Activated T-cell treated with anti-CD3 and anti-CD28 coated beads, Interleukin-2, amount 50 U/mL, for 4 hours (primary cell): Measurements from ENCODE around the gene ZNF146. TPM values are rescaled to one million over a fixed set of nuclear protein-coding genes. Genes with fewer than 3 reads are reported as not detected.
"Not testable (repeated sequence)": the region's sequence is repeated elsewhere in the genome, so short reads cannot be mapped to it uniquely, and the experiment has no call there.

Experiments used
- ATAC-seq, 2 donors: fragments of 200-7000 bp; cut with Tn5 transposase; one replicate each; pipeline ENCODE4 v1.10.0; 2021
- DNase-seq: peaks from one replicate; pipeline ENCODE4 v3.0.0-alpha.2; 2020
- H3K27me3 Mint-ChIP-seq: one replicate; pipeline ENCODE4 v1.8.0; 2021; ENCODE audit warnings: low read depth, mixed read lengths
- H3K36me3 Mint-ChIP-seq: one replicate; pipeline ENCODE4 v1.8.0; 2022; ENCODE audit warnings: mixed read lengths; ENCODE audit not compliant: insufficient read depth
- H3K4me1 Mint-ChIP-seq: one replicate; pipeline ENCODE4 v1.8.0; 2021; ENCODE audit warnings: low read depth, mixed read lengths
- H3K4me3 Mint-ChIP-seq: one replicate; pipeline ENCODE4 v1.8.0; 2021; ENCODE audit warnings: mild to moderate bottlenecking, moderate library complexity, mixed read lengths
- H3K9me3 Mint-ChIP-seq: one replicate; pipeline ENCODE4 v1.8.0; 2021; ENCODE audit warnings: mixed read lengths
- total RNA-seq, 3 donors: library from RNA; stranded (reverse); gene quantifications; one replicate each; pipeline ENCODE4 v1.2.1, GENCODE V29; 2021

The ZNF146 gene
- total RNA-seq, 3 donors from 2014 or later = 98.7 to 102 (median 101) TPM

DNA sequence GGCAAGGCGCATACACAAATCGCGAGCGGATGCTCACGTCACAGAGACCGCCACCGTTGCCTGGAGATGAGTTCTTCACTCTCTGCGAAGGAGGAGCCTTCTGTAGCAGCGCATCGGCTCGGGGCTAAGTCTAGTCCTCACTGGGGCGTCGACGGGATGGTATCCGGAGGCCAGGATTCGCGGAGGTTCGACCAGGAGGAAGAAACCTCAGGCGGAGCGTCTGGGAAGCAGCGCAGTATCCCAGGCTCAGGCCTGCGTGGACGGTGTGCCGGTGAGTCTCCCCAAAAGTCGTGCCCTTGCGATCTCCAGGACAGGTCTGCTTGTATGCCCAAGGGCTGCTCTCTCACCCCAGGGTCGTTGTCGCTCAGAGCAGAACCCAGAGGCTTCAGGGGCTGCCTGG is 40.4 kb downstream of the ZNF146 start:
- no peak for ATAC-seq
- peaks cover 29% of the 10 kb centered on the region for H3K9me3 Mint-ChIP-seq
- no peak for DNase-seq
- no peaks in the 10 kb centered on the region for H3K27me3 Mint-ChIP-seq
- no peak overlapping the region for H3K4me3 Mint-ChIP-seq
- no peaks in the 10 kb centered on the region for H3K4me1 Mint-ChIP-seq
- H3K36me3 Mint-ChIP-seq = no peaks in the 10 kb centered on the region

GRCh38 chr19:36256064-36256463 is 41.2 kb downstream of the ZNF146 start:
- Mint-ChIP-seq H3K36me3 (no peaks in the 10 kb centered on the region), H3K4me3 (no peak overlapping the region), H3K9me3 (peaks cover 29% of the 10 kb centered on the region), H3K27me3 (no peaks in the 10 kb centered on the region), H3K4me1 (no peaks in the 10 kb centered on the region)
- no peak for ATAC-seq
- no peak for DNase-seq

- Mint-ChIP-seq H3K4me1 (no peaks in the 10 kb centered on the region), H3K9me3 (peaks cover 23% of the 10 kb centered on the region), H3K4me3 (no peak overlapping the region), H3K27me3 (no peaks in the 10 kb centered on the region), H3K36me3 (no peaks in the 10 kb centered on the region)
- ATAC-seq (no peak), DNase-seq (no peak)
Measured at GRCh38 chr19:36256853-36257519, 42.1 kb downstream of the ZNF146 start.

- H3K9me3 Mint-ChIP-seq = peaks cover 23% of the 10 kb centered on the region
- no peaks in the 10 kb centered on the region for H3K4me1 Mint-ChIP-seq
- ATAC-seq (no peak), DNase-seq (no peak)
- H3K36me3 Mint-ChIP-seq = no peaks in the 10 kb centered on the region
- H3K27me3 Mint-ChIP-seq = no peaks in the 10 kb centered on the region
- no peak overlapping the region for H3K4me3 Mint-ChIP-seq
Measured at GRCh38 chr19:36257520-36257876, 42.6 kb downstream of the ZNF146 start.

GRCh38 chr19:36258028-36258875 is 43.3 kb downstream of the ZNF146 start:
- H3K4me3 Mint-ChIP-seq = no peak overlapping the region
- H3K9me3 Mint-ChIP-seq = peaks cover 30% of the 10 kb centered on the region
- DNase-seq = no peak
- no peaks in the 10 kb centered on the region for H3K4me1 Mint-ChIP-seq
- H3K36me3 Mint-ChIP-seq = no peaks in the 10 kb centered on the region
- ATAC-seq = no peak
- no peaks in the 10 kb centered on the region for H3K27me3 Mint-ChIP-seq

- Mint-ChIP-seq H3K4me1 (no peaks in the 10 kb centered on the region), H3K36me3 (no peaks in the 10 kb centered on the region), H3K27me3 (no peaks in the 10 kb centered on the region), H3K4me3 (no peak overlapping the region), H3K9me3 (peaks cover 36% of the 10 kb centered on the region)
- DNase-seq (no peak), ATAC-seq (no peak)
Measured at GRCh38 chr19:36259211-36259610, 44.3 kb downstream of the ZNF146 start.

DNA sequence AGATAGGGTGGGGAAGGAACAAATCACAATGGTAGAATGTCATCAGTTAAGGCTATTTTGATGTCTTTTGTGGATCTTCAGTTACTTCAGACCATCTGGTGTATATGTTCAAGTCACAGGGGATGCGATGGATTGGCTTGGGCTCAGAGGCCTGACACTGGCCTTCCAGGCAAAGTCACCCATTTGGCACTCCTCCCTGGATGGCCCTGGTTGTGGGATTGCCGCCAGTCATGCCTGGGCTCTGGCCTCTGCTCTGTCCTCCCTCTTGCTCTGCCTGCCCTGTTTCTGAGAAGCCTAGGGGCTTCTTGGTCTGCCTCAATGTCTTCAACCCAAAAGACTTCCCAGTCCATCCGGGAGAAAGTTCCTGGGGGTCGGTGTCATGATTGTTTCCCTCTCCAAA is 50.2 kb downstream of the ZNF146 start:
- Mint-ChIP-seq H3K36me3 (no peaks in the 10 kb centered on the region), H3K27me3 (no peaks in the 10 kb centered on the region), H3K4me3 (no peak overlapping the region), H3K4me1 (no peaks in the 10 kb centered on the region), H3K9me3 (peaks cover 13% of the 10 kb centered on the region)
- DNase-seq (no peak), ATAC-seq (no peak)

GRCh38 chr19:36265856-36266374 is 51.0 kb downstream of the ZNF146 start:
- Mint-ChIP-seq H3K36me3 (no peaks in the 10 kb centered on the region), H3K4me3 (no peak overlapping the region), H3K4me1 (no peaks in the 10 kb centered on the region), H3K9me3 (peaks cover 13% of the 10 kb centered on the region), H3K27me3 (no peaks in the 10 kb centered on the region)
- ATAC-seq = no peak
- no peak for DNase-seq

DNA sequence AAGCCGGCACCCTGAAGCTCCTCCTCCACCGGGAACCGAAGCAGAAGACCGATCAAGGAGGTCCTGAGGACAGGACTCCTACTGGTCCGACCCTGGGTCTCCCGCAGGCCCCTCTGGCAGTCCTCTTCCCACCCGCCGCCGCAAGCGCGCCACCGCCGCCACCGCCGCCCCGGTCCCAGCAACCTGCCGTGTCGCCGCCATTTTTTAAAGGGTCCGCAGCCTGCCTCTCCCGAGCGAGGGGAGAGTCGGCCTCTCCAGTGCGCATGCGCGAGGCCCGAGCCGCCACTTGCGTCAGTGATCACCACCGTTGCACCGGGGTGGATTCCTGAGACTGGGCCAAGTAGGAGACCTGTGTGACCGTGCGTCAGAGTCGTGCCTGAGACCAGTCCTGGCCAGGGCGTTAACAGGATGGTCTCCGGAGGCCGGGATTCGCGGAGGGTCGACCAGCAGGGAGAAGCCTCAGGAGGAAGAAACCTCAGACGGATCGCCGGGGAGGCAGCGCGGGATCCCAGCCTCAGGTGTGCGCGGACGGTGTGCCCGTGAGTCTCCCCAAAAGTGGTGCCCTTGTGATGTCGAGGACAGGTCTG is 51.6 kb downstream of the ZNF146 start:
- Mint-ChIP-seq H3K4me1 (no peaks in the 10 kb centered on the region), H3K4me3 (no peak overlapping the region), H3K9me3 (peaks cover 13% of the 10 kb centered on the region), H3K27me3 (no peaks in the 10 kb centered on the region), H3K36me3 (no peaks in the 10 kb centered on the region)
- no peak for DNase-seq
- ATAC-seq = no peak

- H3K9me3 Mint-ChIP-seq = peaks cover 13% of the 10 kb centered on the region
- H3K36me3 Mint-ChIP-seq = no peaks in the 10 kb centered on the region
- ATAC-seq = no peak
- H3K27me3 Mint-ChIP-seq = no peaks in the 10 kb centered on the region
- H3K4me3 Mint-ChIP-seq = no peak overlapping the region
- H3K4me1 Mint-ChIP-seq = no peaks in the 10 kb centered on the region
- no peak for DNase-seq
Measured at GRCh38 chr19:36267061-36267845, 52.3 kb downstream of the ZNF146 start.

DNA sequence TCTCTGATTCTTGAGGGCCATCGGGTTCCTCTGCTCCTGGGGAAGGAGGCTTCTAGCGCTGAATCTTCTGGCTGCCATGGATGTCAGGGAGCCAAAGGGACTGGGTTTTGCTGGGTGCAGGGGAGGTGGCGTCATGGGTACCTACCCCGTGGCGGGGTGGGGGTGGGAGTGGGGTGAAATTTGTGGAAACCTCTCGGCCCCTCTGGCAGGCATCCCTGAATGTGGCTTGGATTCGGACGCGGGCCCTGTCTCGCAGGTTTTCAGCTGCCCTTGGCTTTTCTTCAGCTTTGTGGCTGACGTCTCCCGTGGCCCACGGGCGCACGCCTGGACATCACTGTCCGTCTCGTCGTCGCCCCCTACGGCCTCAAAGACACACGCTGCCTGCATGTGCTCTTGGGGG is 53.2 kb downstream of the ZNF146 start:
- H3K36me3 Mint-ChIP-seq, H3K4me3 Mint-ChIP-seq, H3K27me3 Mint-ChIP-seq, ATAC-seq, DNase-seq, H3K4me1 Mint-ChIP-seq, H3K9me3 Mint-ChIP-seq: not testable (repeated sequence)

GRCh38 chr19:36268591-36268990 is 53.7 kb downstream of the ZNF146 start:
- not testable (repeated sequence) for H3K27me3 Mint-ChIP-seq, H3K4me1 Mint-ChIP-seq, H3K36me3 Mint-ChIP-seq, H3K9me3 Mint-ChIP-seq, DNase-seq, H3K4me3 Mint-ChIP-seq, ATAC-seq

DNA sequence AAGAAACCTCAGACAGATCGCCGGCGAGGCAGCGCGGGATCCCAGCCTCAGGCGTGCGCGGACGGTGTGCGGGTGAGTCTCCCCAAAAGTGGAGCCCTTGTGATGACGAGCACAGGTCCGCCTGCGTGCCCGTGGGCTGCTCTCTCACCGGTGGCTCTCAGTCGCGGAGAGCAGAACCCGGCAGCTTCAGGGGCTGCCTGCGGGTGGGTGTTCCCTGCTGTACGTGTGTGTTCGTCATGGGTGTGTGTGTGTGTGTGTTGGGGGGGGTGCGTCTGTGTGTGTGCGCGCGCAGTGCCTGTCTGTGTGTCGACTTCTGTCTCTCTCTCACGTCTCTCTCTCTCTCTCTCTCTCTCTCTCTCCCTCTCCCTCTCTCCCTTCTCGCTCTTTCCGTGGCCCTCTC is 54.4 kb downstream of the ZNF146 start:
- not testable (repeated sequence) for H3K36me3 Mint-ChIP-seq, H3K9me3 Mint-ChIP-seq, ATAC-seq, H3K4me3 Mint-ChIP-seq, H3K4me1 Mint-ChIP-seq, H3K27me3 Mint-ChIP-seq, DNase-seq
